H1 (cell line): ENCODE measurements around the gene RPS6KA5. TPM values are rescaled to one million over a fixed set of nuclear protein-coding genes. Genes with fewer than 3 reads are reported as not detected.

Source experiments
- CTCF ChIA-PET: fragments of 300-600 bp; sonication (Branson Sonifier 250); formaldehyde crosslinking; loops from one replicate; lab custom pipeline; 2021; ENCODE audit not compliant: partially characterized antibody; lab: Charles Lee
- POLR2A ChIA-PET: fragments of 300-600 bp; sonication (Branson Sonifier 250); formaldehyde crosslinking; loops from one replicate; lab custom pipeline; 2021; ENCODE audit warnings: inconsistent platforms; ENCODE audit not compliant: partially characterized antibody; lab: Charles Lee
- DNase-seq, 2 experiments: peaks; one replicate each; pipeline versions ENCODE4 v3.0.0 to v3.0.0-alpha.2; 2010 to 2022; ENCODE audit warnings: low spot score in 2 of 2, low read depth in 1 of 2, mixed read lengths in 1 of 2
- FAIRE-seq: peaks from 2 replicates; lab custom pipeline; 2011; peaks lifted over from hg19 to GRCh38; lab: Jason Lieb, UNC
- H2AFZ ChIP-seq: 2 replicates; pipeline ENCODE4 v1.8.1; 2012; ENCODE audit warnings: low read length, inconsistent platforms
- H2AK5ac ChIP-seq: 2 replicates; pipeline ENCODE4 v1.6.1; 2013; ENCODE audit warnings: low read depth, low read length
- H2BK120ac ChIP-seq: replicated peaks from 2 replicates; pipeline ENCODE3; 2013; ENCODE audit warnings: low read depth, low read length, inconsistent platforms
- H2BK12ac ChIP-seq: 2 replicates; pipeline ENCODE4 v1.6.1; 2013; ENCODE audit warnings: low read depth, low read length
- H2BK15ac ChIP-seq: 2 replicates; pipeline ENCODE4 v1.6.1; 2013; ENCODE audit warnings: low read length
- H2BK20ac ChIP-seq: 2 replicates; pipeline ENCODE4 v1.6.1; 2013; ENCODE audit warnings: low read length
- H2BK5ac ChIP-seq: 2 replicates; pipeline ENCODE4 v1.6.1; 2013; ENCODE audit warnings: low read depth, low read length
- H3K14ac ChIP-seq: 2 replicates; pipeline ENCODE4 v1.6.1; 2013; ENCODE audit warnings: inconsistent platforms; ENCODE audit not compliant: insufficient read length
- H3K18ac ChIP-seq: 2 replicates; pipeline ENCODE4 v1.6.1; 2013; ENCODE audit warnings: low read length; ENCODE audit errors: extremely low read depth
- H3K23ac ChIP-seq: 2 replicates; pipeline ENCODE4 v1.6.1; 2013; ENCODE audit warnings: inconsistent platforms; ENCODE audit not compliant: insufficient read length
- H3K23me2 ChIP-seq: 2 replicates; pipeline ENCODE4 v1.6.1; 2013; ENCODE audit warnings: low read depth, low read length
- H3K27ac ChIP-seq: 2 replicates; pipeline ENCODE4 v1.6.1; 2011; ENCODE audit warnings: low read depth, low read length, inconsistent platforms
- H3K27me3 ChIP-seq, 4 experiments: replicated peaks in 1 of 4; 1 replicate in 1 of 4; 2 replicates in 3 of 4; pipeline versions ENCODE4 v1.6.1 to v1.8.1; 2011 to 2013; ENCODE audit warnings: low read length in 3 of 4, mild to moderate bottlenecking in 3 of 4, inconsistent platforms in 2 of 4, mixed read lengths in 2 of 4, moderate library complexity in 1 of 4; ENCODE audit not compliant: control insufficient read depth in 3 of 4, insufficient read depth in 3 of 4; ENCODE audit errors: extremely low read depth in 1 of 4
- H3K36me3 ChIP-seq, 4 experiments: 2 replicates each; pipeline versions ENCODE4 v1.6.1 to v1.8.1; 2011 to 2013; ENCODE audit warnings: mild to moderate bottlenecking in 4 of 4, low read length in 3 of 4, moderate library complexity in 2 of 4, control low read depth in 1 of 4, inconsistent platforms in 1 of 4; ENCODE audit not compliant: insufficient read depth in 4 of 4, control insufficient read depth in 2 of 4
- H3K4ac ChIP-seq: replicated peaks from 2 replicates; pipeline ENCODE3; 2013; ENCODE audit warnings: low read length, low read depth, mixed read lengths, inconsistent platforms; ENCODE audit not compliant: insufficient read length
- H3K4me1 ChIP-seq, 4 experiments: replicated peaks in 1 of 4; 1 replicate in 1 of 4; 2 replicates in 3 of 4; pipeline versions ENCODE4 v1.6.1 to v1.8.1; 2011 to 2013; ENCODE audit warnings: low read length in 3 of 4, inconsistent platforms in 2 of 4, mixed read lengths in 1 of 4; ENCODE audit not compliant: insufficient read depth in 4 of 4, control insufficient read depth in 3 of 4
- H3K4me2 ChIP-seq, 2 experiments: 2 replicates each; pipeline versions ENCODE4 v1.6.1 to v1.8.1; 2011 to 2013; ENCODE audit warnings: low read depth in 2 of 2, low read length in 2 of 2, control low read depth in 1 of 2, inconsistent platforms in 1 of 2, mild to moderate bottlenecking in 1 of 2; ENCODE audit not compliant: insufficient read depth in 1 of 2
- H3K4me3 ChIP-seq, 4 experiments: fragments of 200-600, 300-600 bp in 1 of 4; sonication (generic), shearing (Covaris generic), sonication (Bioruptor Twin) in 1 of 4; 2 replicates each; pipeline versions ENCODE4 v1.5.1 to v1.8.1; 2011 to 2016; ENCODE audit warnings: low read length in 4 of 4, low read depth in 3 of 4, control low read depth in 2 of 4, inconsistent platforms in 2 of 4, mild to moderate bottlenecking in 2 of 4, mixed read lengths in 1 of 4, moderate library complexity in 1 of 4; ENCODE audit not compliant: insufficient read depth in 2 of 4; ENCODE audit errors: extremely low read depth in 1 of 4
- H3K56ac ChIP-seq: replicated peaks from 2 replicates; pipeline ENCODE3; 2013; ENCODE audit warnings: low read depth, mild to moderate bottlenecking, mixed read lengths, low read length, inconsistent platforms; ENCODE audit not compliant: insufficient read length
- H3K79me1 ChIP-seq: 2 replicates; pipeline ENCODE4 v1.6.1; 2013; ENCODE audit warnings: low read depth, low read length, control low read depth
- H3K79me2 ChIP-seq, 2 experiments: 2 replicates each; pipeline versions ENCODE4 v1.6.1 to v1.8.1; 2012 to 2013; ENCODE audit warnings: low read length in 2 of 2, mild to moderate bottlenecking in 2 of 2, inconsistent platforms in 1 of 2; ENCODE audit not compliant: insufficient read depth in 2 of 2, control insufficient read depth in 1 of 2
- H3K9ac ChIP-seq, 4 experiments: replicated peaks in 1 of 4; 1 replicate in 1 of 4; 2 replicates in 3 of 4; pipeline versions ENCODE4 v1.6.1 to v1.8.1; 2011 to 2013; ENCODE audit warnings: low read depth in 3 of 4, low read length in 3 of 4, control low read depth in 2 of 4, mild to moderate bottlenecking in 2 of 4, moderate library complexity in 2 of 4, inconsistent platforms in 1 of 4; ENCODE audit errors: extremely low read depth in 1 of 4
- H3K9me3 ChIP-seq, 2 experiments: 2 replicates each; pipeline versions ENCODE4 v1.6.1 to v1.8.1; 2012 to 2013; ENCODE audit warnings: mild to moderate bottlenecking in 2 of 2, moderate library complexity in 2 of 2, control low read depth in 1 of 2, inconsistent platforms in 1 of 2, low read depth in 1 of 2, low read length in 1 of 2, mixed read lengths in 1 of 2; ENCODE audit not compliant: insufficient read depth in 2 of 2
- H4K20me1 ChIP-seq, 2 experiments: replicated peaks in 1 of 2; 2 replicates each; pipeline versions ENCODE3 to v1.8.1; 2011 to 2013; ENCODE audit warnings: inconsistent platforms in 2 of 2, low read length in 2 of 2, mild to moderate bottlenecking in 1 of 2; ENCODE audit not compliant: insufficient read depth in 2 of 2, control insufficient read depth in 1 of 2
- H4K5ac ChIP-seq: 2 replicates; pipeline ENCODE4 v1.6.1; 2013; ENCODE audit warnings: low read length, low read depth, mixed read lengths, inconsistent platforms; ENCODE audit not compliant: insufficient read length
- H4K8ac ChIP-seq: 2 replicates; pipeline ENCODE4 v1.8.0; 2013; ENCODE audit warnings: mild to moderate bottlenecking, moderate library complexity, low read length, inconsistent platforms; ENCODE audit not compliant: insufficient read depth; ENCODE audit errors: extremely low read depth
- H4K91ac ChIP-seq: replicated peaks from 2 replicates; pipeline ENCODE3; 2013; ENCODE audit warnings: low read length, mixed read lengths, inconsistent platforms; ENCODE audit not compliant: insufficient read length
- CREB1 ChIP-seq: IDR thresholded peaks from 2 replicates; pipeline ENCODE4 v1.6.1; 2012; ENCODE audit warnings: inconsistent platforms
- MAFK ChIP-seq: IDR thresholded peaks from 2 replicates; pipeline ENCODE4 v1.6.1; 2012; ENCODE audit warnings: low read depth, mild to moderate bottlenecking, improper control_type of control experiment, low read length
- SIN3A ChIP-seq, 2 experiments: IDR thresholded peaks in 1 of 2; conservative IDR thresholded peaks in 1 of 2; 2 replicates each; pipeline ENCODE4 v1.6.1; 2011 to 2012; ENCODE audit warnings: low read length in 2 of 2, improper control_type of control experiment in 1 of 2, low read depth in 1 of 2, mild to moderate bottlenecking in 1 of 2
- SUZ12 ChIP-seq: fragments of 200-600 bp; sonication (generic); IDR thresholded peaks from 2 replicates; pipeline ENCODE4 v1.6.1; 2012; ENCODE audit warnings: mild to moderate bottlenecking, inconsistent platforms, low read length, moderate library complexity, mixed read lengths
- YY1 ChIP-seq: IDR thresholded peaks from 2 replicates; pipeline ENCODE4 v1.6.1; 2011; ENCODE audit warnings: low read depth, mild to moderate bottlenecking, low read length
- WGBS, 2 experiments: shearing (Covaris generic) in 1 of 2; methylation state at CpG; one replicate each; pipeline versions ENCODE4 v1.1.6 to v1.1.7; 2013 to 2015; ENCODE audit warnings: low lambda C conversion rate in 2 of 2, mixed read lengths in 2 of 2, inconsistent platforms in 1 of 2, low coverage in 1 of 2, missing lambda C conversion rate in 1 of 2; ENCODE audit not compliant: insufficient replicate concordance in 2 of 2, insufficient coverage in 1 of 2, insufficient read length in 1 of 2; ENCODE audit errors: extremely low coverage in 1 of 2, missing lambda C conversion rate in 1 of 2; 5-methylcytosine and 5-hydroxymethylcytosine counted together
- polyA plus RNA-seq, 7 experiments: library from polyadenylated mRNA; depleted of rRNA in 3 of 7; stranded (reverse) in 5 of 7; unstranded in 2 of 7; fragments of >200 nt in 5 of 7; fragments of 200-250 nt in 2 of 7; gene quantifications; 1 replicate in 5 of 7; 2 replicates in 1 of 7; 4 replicates in 1 of 7; pipeline versions ENCODE4 v1.2.1 to v1.2.3, GENCODE V29; 2011 to 2013; ENCODE audit warnings: missing spikeins in 2 of 7, mixed read lengths in 2 of 7
- total RNA-seq: library from RNA; stranded (reverse); fragmentation: NEBNext Ultra II Directional; extraction: Animal tissue kit (Norgen Biotek cat#: 25700); gene quantifications from 2 replicates; pipeline ENCODE4 v1.2.1, GENCODE V29; 2021
- TF ChIP-seq, protein P1 (sequence below): IDR thresholded peaks from 2 replicates; pipeline ENCODE4 v1.6.1; 2012; ENCODE audit warnings: low read length, inconsistent platforms

RPS6KA5 gene
- total and polyA plus RNA-seq, 2 of the 8 experiments (the other 6 are each of a cell fraction or from before 2014, with no cell fraction given): 0.85 to 3.1 TPM

DNA sequence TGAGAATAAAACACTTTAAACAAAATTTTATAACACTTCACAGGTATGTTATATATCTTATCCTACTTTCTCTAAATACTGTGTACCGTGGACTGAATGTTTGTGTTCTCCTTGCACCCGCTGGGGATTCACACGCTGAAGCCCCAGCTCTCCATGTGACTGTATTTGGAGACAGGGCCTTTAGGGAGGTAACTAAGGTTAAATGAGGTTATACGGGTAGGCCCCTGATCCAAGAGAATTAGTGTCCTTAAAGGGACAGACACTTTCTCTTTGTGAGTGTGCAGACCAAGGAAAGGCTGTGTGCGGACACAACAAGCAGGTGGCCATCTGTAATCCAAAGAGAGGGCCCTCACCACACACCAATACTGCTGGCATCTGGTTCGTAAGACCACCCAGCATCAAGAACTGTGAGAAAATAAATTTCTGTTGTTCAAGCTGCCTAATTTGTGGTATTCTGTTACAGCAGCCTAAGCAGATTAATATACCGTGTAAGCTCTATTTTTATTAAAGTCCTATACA is 174.1 kb downstream of the RPS6KA5 start:
- H3K9me3 ChIP-seq: no peaks in the 10 kb centered on the region
- no peak overlapping the region for H2AK5ac ChIP-seq
- ChIA-PET POLR2A (no interaction called here), CTCF (no interaction called here)
- H4K8ac ChIP-seq: no peak overlapping the region
- no peaks in the 10 kb centered on the region for H3K27me3 ChIP-seq
- no peak overlapping the region for H3K4ac ChIP-seq
- TF ChIP-seq SIN3A (conservative IDR thresholded peaks at IDR 0.05 in 1 of 2, IDR thresholded peaks at IDR 0.05 in 1 of 2; ENCODE audit: low read depth in 1 of 2, low read length in 2 of 2): no peak
- no peak for TF ChIP-seq MAFK
- TF ChIP-seq, protein P1, sequence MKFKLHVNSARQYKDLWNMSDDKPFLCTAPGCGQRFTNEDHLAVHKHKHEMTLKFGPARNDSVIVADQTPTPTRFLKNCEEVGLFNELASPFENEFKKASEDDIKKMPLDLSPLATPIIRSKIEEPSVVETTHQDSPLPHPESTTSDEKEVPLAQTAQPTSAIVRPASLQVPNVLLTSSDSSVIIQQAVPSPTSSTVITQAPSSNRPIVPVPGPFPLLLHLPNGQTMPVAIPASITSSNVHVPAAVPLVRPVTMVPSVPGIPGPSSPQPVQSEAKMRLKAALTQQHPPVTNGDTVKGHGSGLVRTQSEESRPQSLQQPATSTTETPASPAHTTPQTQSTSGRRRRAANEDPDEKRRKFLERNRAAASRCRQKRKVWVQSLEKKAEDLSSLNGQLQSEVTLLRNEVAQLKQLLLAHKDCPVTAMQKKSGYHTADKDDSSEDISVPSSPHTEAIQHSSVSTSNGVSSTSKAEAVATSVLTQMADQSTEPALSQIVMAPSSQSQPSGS: no peak
- TF ChIP-seq SUZ12: no peak
- no peak for TF ChIP-seq CREB1
- TF ChIP-seq YY1: no peak
- H3K56ac ChIP-seq: no peak overlapping the region
- H2BK12ac ChIP-seq: no peak overlapping the region
- H3K4me3 ChIP-seq: no peak overlapping the region
- H4K5ac ChIP-seq: no peak overlapping the region
- WGBS, 2 experiments: 91% methylated on average over 7 of the region's 7 CpGs; no CpG with 5 or more reads in 1 of the 2 experiments
- FAIRE-seq: no peak
- H3K4me1 ChIP-seq: peaks cover 0 to 5% (median under 1%) of the 10 kb centered on the region in 4 experiments; a peak in 3 of 7 replicates
- no peaks in the 10 kb centered on the region for H4K20me1 ChIP-seq
- no peak overlapping the region for H3K27ac ChIP-seq
- no peak overlapping the region for H2BK5ac ChIP-seq
- H3K18ac ChIP-seq: no peak overlapping the region
- H3K23ac ChIP-seq: no peak overlapping the region
- H2AFZ ChIP-seq: no peak overlapping the region
- no peaks in the 10 kb centered on the region for H3K79me2 ChIP-seq
- no peak overlapping the region for H2BK20ac ChIP-seq
- H3K4me2 ChIP-seq: no peak overlapping the region
- H3K79me1 ChIP-seq: no peaks in the 10 kb centered on the region
- no peak overlapping the region for H3K9ac ChIP-seq
- no peaks in the 10 kb centered on the region; a peak in 2 of 8 replicates for H3K36me3 ChIP-seq
- no peak for DNase-seq
- no peak overlapping the region for H4K91ac ChIP-seq
- H3K23me2 ChIP-seq: no peaks in the 10 kb centered on the region
- no peak overlapping the region for H2BK120ac ChIP-seq
- H3K14ac ChIP-seq: no peak overlapping the region
- no peak overlapping the region for H2BK15ac ChIP-seq
